Kidney epithelial cell (primary cell): ENCODE data around the gene CAMSAP1. TPM values are rescaled to one million over a fixed set of nuclear protein-coding genes. Genes with fewer than 3 reads are reported as not detected.

ENCODE experiments used
- DNase-seq: peaks from one replicate; pipeline ENCODE4 v3.0.0-alpha.2; 2010; ENCODE audit warnings: low read depth
- H3K27me3 ChIP-seq: 2 replicates; pipeline ENCODE4 v1.6.0; 2011; ENCODE audit warnings: low read length; ENCODE audit not compliant: control insufficient read depth, insufficient read depth
- H3K36me3 ChIP-seq: 2 replicates; pipeline ENCODE4 v1.5.1; 2011; ENCODE audit warnings: low read length; ENCODE audit not compliant: control insufficient read depth, insufficient read depth
- H3K4me3 ChIP-seq: 2 replicates; pipeline ENCODE4 v1.5.1; 2011; ENCODE audit warnings: low read depth, mild to moderate bottlenecking, control low read depth, low read length
- CTCF ChIP-seq: IDR thresholded peaks from 2 replicates; pipeline ENCODE4 v1.5.1; 2011; ENCODE audit warnings: mild to moderate bottlenecking, moderate library complexity, low read length, control low read depth, inconsistent platforms; ENCODE audit not compliant: insufficient read depth, poor library complexity, severe bottlenecking
- total RNA-seq: library from RNA; depleted of rRNA; stranded (reverse); fragments of >200 nt; gene quantifications from 2 replicates; pipeline ENCODE4 v1.2.3, GENCODE V29; 2015

Gene CAMSAP1
- total RNA-seq, 1 donor from 2014 or later, result 70.4 TPM

- TF ChIP-seq CTCF, result no peak
- DNase-seq, result no peak
- Histone ChIP-seq H3K4me3 (no peak overlapping the region), H3K27me3 (no peaks in the 10 kb centered on the region), H3K36me3 (no peaks in the 10 kb centered on the region)
Observed at GRCh38 chr9:135783540-135784245, 123.7 kb downstream of the CAMSAP1 start.

GRCh38 chr9:135782946-135783345 is 124.4 kb downstream of the CAMSAP1 start:
- Histone ChIP-seq H3K36me3 (no peaks in the 10 kb centered on the region), H3K27me3 (no peaks in the 10 kb centered on the region), H3K4me3 (no peak overlapping the region)
- no peak for TF ChIP-seq CTCF
- DNase-seq, result no peak

GRCh38 chr9:135780626-135781025 is 126.7 kb downstream of the CAMSAP1 start:
- Histone ChIP-seq H3K36me3 (no peaks in the 10 kb centered on the region), H3K27me3 (no peaks in the 10 kb centered on the region), H3K4me3 (no peak overlapping the region)
- TF ChIP-seq CTCF, result no peak
- DNase-seq, result no peak

GRCh38 chr9:135780086-135780485 is 127.3 kb downstream of the CAMSAP1 start:
- no peaks in the 10 kb centered on the region for H3K36me3 ChIP-seq
- H3K27me3 ChIP-seq, result no peaks in the 10 kb centered on the region
- no peak for DNase-seq
- no peak overlapping the region for H3K4me3 ChIP-seq
- TF ChIP-seq CTCF, result no peak

GRCh38 chr9:135779571-135779970 is 127.8 kb downstream of the CAMSAP1 start:
- no peak for TF ChIP-seq CTCF
- Histone ChIP-seq H3K36me3 (no peaks in the 10 kb centered on the region), H3K27me3 (no peaks in the 10 kb centered on the region), H3K4me3 (no peak overlapping the region)
- no peak for DNase-seq

- no peak for TF ChIP-seq CTCF
- Histone ChIP-seq H3K27me3 (no peaks in the 10 kb centered on the region), H3K36me3 (no peaks in the 10 kb centered on the region), H3K4me3 (no peak overlapping the region)
- no peak for DNase-seq
Observed at GRCh38 chr9:135778421-135778820, 128.9 kb downstream of the CAMSAP1 start.
